ENCODE data around the gene RNF135.
"Not testable (repeated sequence)": the region's sequence is repeated elsewhere in the genome, so short reads cannot be mapped to it uniquely, and the experiment has no call there.

The RNF135 gene

GRCh38 chr17:30970831-30971567 lies at the start of gene RNF135:
TSS of gene RNF135 (plus strand) at chr17:30971039. CDS start at chr17:30971074, 35 bp downstream.
- in situ Hi-C loops (cut with MboI; ENCODE audit: low sequenced_read_pairs), result no loop called here

GRCh38 chr17:30921544-30922196 lies 49.2 kb upstream of the RNF135 start, which contains the start of gene ADAP2:
TSS of gene ADAP2 (plus strand) at chr17:30921945. CDS start at chr17:30922015, 70 bp downstream.
- in situ Hi-C loops (cut with MboI; ENCODE audit: low sequenced_read_pairs), result no loop called here

GRCh38 chr17:30922235-30923030 lies 48.4 kb upstream of the RNF135 start:
- in situ Hi-C loops (cut with MboI; ENCODE audit: low sequenced_read_pairs), result no loop called here

- in situ Hi-C loops (cut with MboI; ENCODE audit: low sequenced_read_pairs), result no loop called here
These were observed 46.5 kb upstream of the RNF135 start for GRCh38 chr17:30924341-30924740.

GRCh38 chr17:30926516-30926915 lies 44.3 kb upstream of the RNF135 start:
- in situ Hi-C loops (cut with MboI; ENCODE audit: low sequenced_read_pairs), result no loop called here

- in situ Hi-C loops (cut with MboI; ENCODE audit: low sequenced_read_pairs), result no loop called here
These were observed 43.1 kb upstream of the RNF135 start for GRCh38 chr17:30927756-30928155.

- in situ Hi-C loops (cut with MboI; ENCODE audit: low sequenced_read_pairs), result no loop called here
These were observed 42.3 kb upstream of the RNF135 start for GRCh38 chr17:30928584-30928983.

GRCh38 chr17:30929081-30929633 lies 41.7 kb upstream of the RNF135 start:
- in situ Hi-C loops (cut with MboI; ENCODE audit: low sequenced_read_pairs), result no loop called here

GRCh38 chr17:30929861-30930260 lies 41.0 kb upstream of the RNF135 start:
- in situ Hi-C loops (cut with MboI; ENCODE audit: low sequenced_read_pairs), result not testable (repeated sequence)

GRCh38 chr17:30930495-30930894 lies 40.3 kb upstream of the RNF135 start:
- in situ Hi-C loops (cut with MboI; ENCODE audit: low sequenced_read_pairs), result no loop called here

- in situ Hi-C loops (cut with MboI; ENCODE audit: low sequenced_read_pairs), result not testable (repeated sequence)
These were observed 39.3 kb upstream of the RNF135 start for GRCh38 chr17:30931582-30931981.

GRCh38 chr17:30933966-30934365 lies 36.9 kb upstream of the RNF135 start:
- in situ Hi-C loops (cut with MboI; ENCODE audit: low sequenced_read_pairs), result no loop called here

GRCh38 chr17:30939051-30939689 lies 31.7 kb upstream of the RNF135 start:
- in situ Hi-C loops (cut with MboI; ENCODE audit: low sequenced_read_pairs), result no loop called here

GRCh38 chr17:30942308-30943079 lies 28.3 kb upstream of the RNF135 start:
- in situ Hi-C loops (cut with MboI; ENCODE audit: low sequenced_read_pairs), result no loop called here

- in situ Hi-C loops (cut with MboI; ENCODE audit: low sequenced_read_pairs), result no loop called here
These were observed 23.0 kb upstream of the RNF135 start for GRCh38 chr17:30947796-30948195.

GRCh38 chr17:30950189-30950588 lies 20.6 kb upstream of the RNF135 start:
- in situ Hi-C loops (cut with MboI; ENCODE audit: low sequenced_read_pairs), result no loop called here

- in situ Hi-C loops (cut with MboI; ENCODE audit: low sequenced_read_pairs), result no loop called here
These were observed 20.0 kb upstream of the RNF135 start for GRCh38 chr17:30950669-30951399.

GRCh38 chr17:30952638-30953393 lies 18.0 kb upstream of the RNF135 start:
- in situ Hi-C loops (cut with MboI; ENCODE audit: low sequenced_read_pairs), result no loop called here
